Fibroblast of lung (primary cell): ENCODE data around the gene A2M. TPM values are rescaled to one million over a fixed set of nuclear protein-coding genes. Genes with fewer than 3 reads are reported as not detected.

Source experiments
- DNase-seq, 2 donors: peaks; one replicate each; pipeline versions ENCODE4 v3.0.0 to v3.0.0-alpha.2; 2010; ENCODE audit warnings: low read depth in 2 of 2
- H2AFZ ChIP-seq: 2 replicates; pipeline ENCODE4 v1.5.1; 2012; ENCODE audit warnings: low read length, control low read depth, inconsistent platforms
- H3K27ac ChIP-seq: 2 replicates; pipeline ENCODE4 v1.5.1; 2011; ENCODE audit warnings: low read length, control low read depth; ENCODE audit not compliant: insufficient read depth
- H3K27me3 ChIP-seq: 2 replicates; pipeline ENCODE4 v1.5.1; 2011; ENCODE audit warnings: mild to moderate bottlenecking, low read length; ENCODE audit not compliant: control insufficient read depth, insufficient read depth
- H3K36me3 ChIP-seq: 2 replicates; pipeline ENCODE4 v1.5.1; 2011; ENCODE audit warnings: low read length; ENCODE audit not compliant: control insufficient read depth, insufficient read depth
- H3K4me1 ChIP-seq: 2 replicates; pipeline ENCODE4 v1.5.1; 2011; ENCODE audit warnings: low read length; ENCODE audit not compliant: control insufficient read depth, insufficient read depth; ENCODE audit errors: extremely low read depth
- H3K4me2 ChIP-seq: 2 replicates; pipeline ENCODE4 v1.5.1; 2011; ENCODE audit warnings: low read length, control low read depth; ENCODE audit not compliant: insufficient read depth; ENCODE audit errors: extremely low read depth
- H3K4me3 ChIP-seq, 4 experiments: fragments of 200-600 bp in 1 of 4; sonication (generic) in 1 of 4; replicated peaks in 1 of 4; 2 replicates each; pipeline ENCODE4 v1.5.1; 2011 to 2016; ENCODE audit warnings: low read length in 4 of 4, low read depth in 3 of 4, mild to moderate bottlenecking in 3 of 4, control low read depth in 2 of 4, inconsistent platforms in 1 of 4, mixed read lengths in 1 of 4; ENCODE audit not compliant: insufficient read depth in 1 of 4; ENCODE audit errors: control extremely low read depth in 1 of 4
- H3K79me2 ChIP-seq: 2 replicates; pipeline ENCODE4 v1.5.1; 2012; ENCODE audit warnings: mild to moderate bottlenecking, low read length, inconsistent platforms; ENCODE audit not compliant: control insufficient read depth, insufficient read depth
- H3K9ac ChIP-seq: 2 replicates; pipeline ENCODE4 v1.5.1; 2011; ENCODE audit warnings: mild to moderate bottlenecking, low read length, control low read depth; ENCODE audit not compliant: insufficient read depth
- H3K9me3 ChIP-seq: 2 replicates; pipeline ENCODE4 v1.5.1; 2012; ENCODE audit warnings: low read depth, low read length; ENCODE audit not compliant: control insufficient read depth, insufficient read depth
- H4K20me1 ChIP-seq: 2 replicates; pipeline ENCODE4 v1.5.1; 2011; ENCODE audit warnings: low read length; ENCODE audit not compliant: control insufficient read depth, insufficient read depth; ENCODE audit errors: extremely low read depth
- CTCF ChIP-seq, 2 donors: IDR thresholded peaks in 1 of 2; conservative IDR thresholded peaks in 1 of 2; 1 replicate in 1 of 2; 2 replicates in 1 of 2; pipeline ENCODE4 v1.5.1; 2011 to 2012; ENCODE audit warnings: low read length in 2 of 2, control low read depth in 1 of 2, inconsistent platforms in 1 of 2, low read depth in 1 of 2, mild to moderate bottlenecking in 1 of 2
- EZH2 ChIP-seq: IDR thresholded peaks from 2 replicates; pipeline ENCODE4 v1.5.1; 2012; ENCODE audit warnings: low read length, control low read depth, mild to moderate bottlenecking; ENCODE audit errors: missing control alignments
- polyA plus RNA-seq, 2 donors: library from polyadenylated mRNA; depleted of rRNA in 1 of 2; stranded (reverse) in 1 of 2; unstranded in 1 of 2; fragments of >200 nt; gene quantifications; 2 replicates each; pipeline ENCODE4 v1.2.1, GENCODE V29; 2011 to 2012; ENCODE audit warnings: missing spikeins in 1 of 2
- total RNA-seq: library from RNA; depleted of rRNA; stranded (reverse); fragments of >200 nt; gene quantifications from 2 replicates; pipeline ENCODE4 v1.2.1, GENCODE V29; 2014

Gene A2M
- total and polyA plus RNA-seq, 2 donors (not counting 1 experiment from before 2014, with no cell fraction given): 95.0 to 300 TPM

GRCh38 chr12:9081667-9082427 lies 33.9 kb downstream of the A2M start:
- Histone ChIP-seq H3K79me2 (no peaks in the 10 kb centered on the region), H3K36me3 (no peaks in the 10 kb centered on the region), H4K20me1 (no peaks in the 10 kb centered on the region), H3K4me3 (no peak overlapping the region), H3K9ac (no peak overlapping the region), H3K4me1 (no peaks in the 10 kb centered on the region), H3K4me2 (no peak overlapping the region), H3K27ac (no peak overlapping the region), H3K27me3 (no peaks in the 10 kb centered on the region), H2AFZ (no peak overlapping the region), H3K9me3 (no peaks in the 10 kb centered on the region)
- DNase-seq: no peak
- TF ChIP-seq EZH2: no peak
- no peak for TF ChIP-seq CTCF (conservative IDR thresholded peaks at IDR 0.05 in 1 of 2, IDR thresholded peaks at IDR 0.05 in 1 of 2; ENCODE audit: low read depth in 1 of 2, low read length in 2 of 2)

- H2AFZ ChIP-seq: no peak overlapping the region
- no peaks in the 10 kb centered on the region for H3K27me3 ChIP-seq
- H4K20me1 ChIP-seq: no peaks in the 10 kb centered on the region
- no peak overlapping the region for H3K4me2 ChIP-seq
- H3K27ac ChIP-seq: no peak overlapping the region
- no peak overlapping the region for H3K9ac ChIP-seq
- no peaks in the 10 kb centered on the region for H3K4me1 ChIP-seq
- H3K36me3 ChIP-seq: no peaks in the 10 kb centered on the region
- H3K9me3 ChIP-seq: no peaks in the 10 kb centered on the region
- no peak for DNase-seq
- no peak overlapping the region for H3K4me3 ChIP-seq
- H3K79me2 ChIP-seq: no peaks in the 10 kb centered on the region
- TF ChIP-seq CTCF (conservative IDR thresholded peaks at IDR 0.05 in 1 of 2, IDR thresholded peaks at IDR 0.05 in 1 of 2; ENCODE audit: low read depth in 1 of 2, low read length in 2 of 2) (peak in 1 of 2 donors; percentile 2), EZH2 (no peak)
These were observed 35.6 kb downstream of the A2M start for GRCh38 chr12:9079883-9080675.

- H3K9ac ChIP-seq: no peak overlapping the region
- H2AFZ ChIP-seq: no peak overlapping the region
- no peaks in the 10 kb centered on the region for H3K4me1 ChIP-seq
- no peak overlapping the region for H3K27ac ChIP-seq
- H3K4me2 ChIP-seq: no peak overlapping the region
- H3K9me3 ChIP-seq: no peaks in the 10 kb centered on the region
- no peaks in the 10 kb centered on the region for H3K27me3 ChIP-seq
- H4K20me1 ChIP-seq: no peaks in the 10 kb centered on the region
- TF ChIP-seq CTCF (conservative IDR thresholded peaks at IDR 0.05 in 1 of 2, IDR thresholded peaks at IDR 0.05 in 1 of 2; ENCODE audit: low read depth in 1 of 2, low read length in 2 of 2): no peak
- no peak for TF ChIP-seq EZH2
- H3K4me3 ChIP-seq: no peak overlapping the region
- DNase-seq: no peak
- no peaks in the 10 kb centered on the region for H3K79me2 ChIP-seq
- no peaks in the 10 kb centered on the region for H3K36me3 ChIP-seq
These were observed 36.6 kb downstream of the A2M start for GRCh38 chr12:9079082-9079481.
